Stimulated activated CD4-positive, alpha-beta T cell treated with anti-CD3 and anti-CD28 coated beads, Interleukin-2, amount 100 ng/mL, for 24 hours (primary cell): ENCODE measurements around the gene UHMK1.
"Not testable (repeated sequence)": the region's sequence is repeated elsewhere in the genome, so short reads cannot be mapped to it uniquely, and the experiment has no call there.

Experiments used
- DNase-seq, 2 donors: peaks; one replicate each; pipeline ENCODE4 v3.0.0-alpha.2; 2020

The UHMK1 gene

GRCh38 chr1:162566870-162567269, 69.3 kb downstream of the UHMK1 start:
- no peak for DNase-seq

GRCh38 chr1:162568802-162569201, 71.2 kb downstream of the UHMK1 start:
- no peak for DNase-seq

GRCh38 chr1:162570718-162571117, 73.1 kb downstream of the UHMK1 start:
- DNase-seq = no peak

DNA sequence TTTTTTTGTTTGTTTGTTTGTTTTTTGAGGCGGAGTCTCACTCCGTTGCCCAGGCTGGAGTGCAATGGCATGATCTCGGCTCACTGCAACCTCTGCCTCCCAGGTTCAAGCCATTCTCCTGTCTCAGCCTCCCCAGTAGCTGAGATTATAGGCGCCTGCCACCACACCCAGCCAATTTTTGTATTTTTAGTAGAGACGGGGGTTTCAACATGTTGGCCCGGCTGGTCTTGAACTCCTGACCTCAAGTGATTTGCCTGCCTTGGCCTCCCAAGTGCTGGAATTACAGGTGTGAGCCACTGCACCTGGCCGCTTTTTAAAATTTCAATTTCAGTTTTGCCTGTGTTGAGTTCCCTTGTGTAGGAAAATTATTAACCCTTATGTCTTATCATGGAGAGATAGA, 73.5 kb downstream of the UHMK1 start:
- not testable (repeated sequence) for DNase-seq

DNA sequence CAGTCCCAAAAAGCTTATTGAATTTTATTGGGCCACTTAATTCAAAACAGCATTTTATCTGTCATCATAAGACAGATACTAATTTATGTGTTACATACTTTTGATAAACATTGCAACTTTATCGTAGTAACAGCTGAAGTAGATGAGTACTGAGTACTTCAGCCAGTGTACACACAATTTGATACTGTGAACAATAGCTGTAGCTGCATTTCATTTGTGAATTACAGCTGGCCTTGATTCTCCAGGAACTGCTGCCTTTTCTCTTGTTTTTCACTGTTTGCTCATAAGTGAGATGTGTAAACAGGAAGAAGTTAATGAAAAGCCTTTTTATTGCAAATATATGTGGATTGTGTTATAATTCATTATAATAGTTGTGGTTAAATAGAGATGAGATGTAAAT, 74.1 kb downstream of the UHMK1 start:
- no peak for DNase-seq

DNA sequence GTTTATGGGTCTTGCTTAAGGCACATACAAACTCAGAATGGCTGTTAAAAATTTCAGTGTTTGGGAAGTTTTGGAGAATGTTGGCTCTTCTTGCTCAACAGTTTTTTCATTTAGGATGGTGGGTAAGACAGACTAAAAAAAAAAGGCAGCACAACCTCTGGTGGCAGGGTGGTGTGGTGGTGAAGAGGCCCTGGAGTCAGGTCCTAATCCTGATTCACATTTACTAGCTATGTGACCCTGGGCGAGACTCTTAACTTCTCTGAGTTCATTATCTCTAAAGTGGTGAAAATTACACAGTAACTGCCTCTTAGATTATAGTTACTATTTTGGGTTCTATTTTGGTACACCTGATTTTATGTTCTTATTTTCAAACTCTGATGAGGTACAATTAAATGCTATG, 75.5 kb downstream of the UHMK1 start:
- no peak for DNase-seq

DNA sequence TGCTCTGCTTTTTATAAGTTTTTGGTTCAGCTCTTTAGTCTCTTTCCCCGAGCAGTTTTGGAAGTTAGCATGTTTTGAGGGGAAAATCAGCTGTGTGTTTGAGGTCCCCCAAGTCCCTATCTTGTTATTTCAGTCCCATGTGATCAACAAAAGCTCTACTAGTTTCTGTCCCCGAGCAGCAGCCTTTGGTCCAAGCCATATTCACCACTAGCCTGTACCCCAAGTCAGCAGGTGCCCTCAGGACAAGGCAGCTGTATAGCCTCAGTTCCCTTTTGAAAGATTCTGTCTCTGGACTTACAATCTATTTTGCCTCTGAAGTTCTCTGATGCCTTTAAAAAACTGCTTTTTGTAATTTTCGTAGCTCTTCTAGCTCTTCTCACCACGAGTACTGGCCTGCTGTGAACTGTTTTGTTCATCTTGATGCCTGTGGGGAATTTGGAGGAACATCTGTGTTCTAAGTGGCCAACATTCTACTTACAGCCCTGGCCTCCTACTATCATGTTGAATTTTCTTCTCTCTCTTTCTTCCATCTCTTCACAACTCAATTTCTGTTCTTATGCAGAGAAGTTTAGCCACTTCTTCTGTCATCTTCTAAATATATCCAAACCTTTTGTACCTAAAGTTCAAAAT, 80.6 kb downstream of the UHMK1 start:
- no peak for DNase-seq

- no peak for DNase-seq
Measured at GRCh38 chr1:162578936-162579335, 81.3 kb downstream of the UHMK1 start.
